HG02763 (cell line): Measurements from ENCODE around the gene LRRC41.
A peak's percentile ranks its signal among the peaks of the same experiment; 100 is the strongest.
"Not testable (repeated sequence)": the region's sequence is repeated elsewhere in the genome, so short reads cannot be mapped to it uniquely, and the experiment has no call there.

Source experiments
- ATAC-seq: cut with Tn5 transposase; IDR thresholded peaks from one replicate; pipeline ENCODE4 v1.9.1; 2021; ENCODE audit warnings: mild to moderate bottlenecking, moderate library complexity; ENCODE audit not compliant: unreplicated experiment

Gene LRRC41

DNA sequence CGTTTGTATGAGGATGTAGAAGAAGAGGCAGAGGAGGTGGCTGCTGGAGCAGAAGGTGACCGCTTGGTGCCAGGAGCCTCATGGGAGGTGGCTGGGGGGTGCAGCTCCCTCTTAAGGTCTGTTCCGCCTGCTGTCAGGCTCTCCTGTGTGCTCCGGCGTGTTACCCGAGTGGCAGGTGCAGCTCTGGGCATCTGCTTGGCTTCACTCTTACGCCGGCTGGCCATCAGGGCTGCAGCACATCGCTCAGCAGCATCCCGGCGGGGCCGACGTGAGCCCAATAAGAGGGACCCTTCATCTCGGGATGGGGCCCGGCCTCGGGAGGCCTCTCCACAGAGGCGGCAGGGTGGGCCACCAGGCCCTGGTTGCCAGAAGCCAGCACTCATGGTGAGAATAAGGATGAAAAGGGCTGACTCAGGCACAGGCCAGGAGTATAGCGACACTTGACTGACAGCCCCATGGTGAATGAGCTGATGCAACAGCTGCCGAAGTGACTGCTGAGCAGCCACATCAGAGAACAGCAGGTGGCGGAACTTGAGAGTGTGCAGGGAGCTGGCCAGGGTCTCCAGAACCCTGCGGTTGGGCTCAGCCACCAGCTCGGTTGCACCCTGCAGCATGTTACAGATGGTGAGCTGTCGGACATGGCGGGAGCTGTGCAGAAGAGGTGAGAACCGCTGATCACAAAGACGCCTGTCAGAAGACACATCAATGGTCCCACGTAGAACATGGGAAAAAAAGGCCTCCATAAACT, 17.5 kb downstream of the LRRC41 start:
- ATAC-seq = no peak

DNA sequence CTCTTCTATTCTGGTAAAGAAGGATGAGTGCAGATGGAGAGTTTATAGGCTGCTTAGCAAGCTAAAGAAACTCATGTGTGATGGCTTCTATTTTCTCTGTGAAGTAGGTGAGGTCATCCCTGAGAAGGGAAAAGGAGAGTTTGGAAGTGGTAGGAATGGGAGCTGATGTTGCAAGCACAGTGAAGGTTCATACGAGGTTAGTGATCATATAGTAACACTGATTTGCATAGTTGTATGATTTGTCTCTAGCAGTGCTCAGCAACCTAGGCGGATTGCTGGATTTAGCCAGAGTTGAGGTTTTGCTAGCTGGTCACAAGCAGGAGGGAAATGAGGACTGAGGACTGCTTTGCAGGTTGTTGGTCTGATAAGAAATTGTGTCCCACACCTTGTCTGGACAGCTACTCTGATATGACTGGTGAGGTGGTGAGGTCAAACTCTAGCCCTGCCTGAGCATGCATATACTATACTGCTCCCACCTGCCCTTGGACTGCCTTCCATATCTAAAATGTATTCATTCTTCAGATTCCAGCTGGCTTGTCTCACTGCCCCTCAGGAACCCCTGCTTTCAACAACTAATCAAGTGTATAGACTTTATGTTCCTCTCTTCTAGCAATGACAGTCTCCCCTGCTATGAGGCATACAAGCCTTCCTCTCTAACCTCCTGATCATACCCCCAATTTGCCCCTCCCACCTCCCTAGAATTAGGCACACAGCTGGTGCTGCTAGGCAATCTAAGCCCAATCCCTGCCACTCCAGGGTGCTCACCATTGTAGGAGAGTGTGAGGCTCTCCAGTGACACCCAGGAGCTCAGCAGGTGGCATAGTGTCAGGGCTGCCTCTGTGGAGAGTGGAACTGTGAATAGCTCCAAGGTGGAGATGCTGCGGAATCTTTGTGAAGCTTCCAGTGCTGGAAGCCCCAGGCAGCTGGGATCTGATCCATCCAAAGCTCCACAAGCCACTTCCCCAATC, 18.5 kb downstream of the LRRC41 start:
- ATAC-seq = no peak

DNA sequence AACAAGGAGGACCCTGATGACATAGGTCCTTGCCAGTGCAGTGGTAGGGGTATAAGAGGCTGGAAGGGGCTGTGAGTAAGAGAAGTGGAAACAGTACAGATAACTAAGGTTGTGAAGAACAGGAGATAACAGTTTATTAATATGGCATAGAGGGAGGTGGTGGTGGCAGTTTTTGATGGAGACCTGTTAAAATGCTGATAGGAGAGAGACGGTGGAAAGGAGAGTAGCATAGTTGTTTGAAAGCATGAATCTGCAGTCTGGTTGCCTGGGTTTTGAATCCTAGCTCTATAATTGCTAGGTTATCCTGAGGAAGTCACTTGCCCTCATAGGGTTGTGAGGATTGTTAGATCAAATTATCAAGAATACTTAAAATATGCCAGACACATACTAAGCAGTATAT, 19.4 kb downstream of the LRRC41 start:
- no peak for ATAC-seq

DNA sequence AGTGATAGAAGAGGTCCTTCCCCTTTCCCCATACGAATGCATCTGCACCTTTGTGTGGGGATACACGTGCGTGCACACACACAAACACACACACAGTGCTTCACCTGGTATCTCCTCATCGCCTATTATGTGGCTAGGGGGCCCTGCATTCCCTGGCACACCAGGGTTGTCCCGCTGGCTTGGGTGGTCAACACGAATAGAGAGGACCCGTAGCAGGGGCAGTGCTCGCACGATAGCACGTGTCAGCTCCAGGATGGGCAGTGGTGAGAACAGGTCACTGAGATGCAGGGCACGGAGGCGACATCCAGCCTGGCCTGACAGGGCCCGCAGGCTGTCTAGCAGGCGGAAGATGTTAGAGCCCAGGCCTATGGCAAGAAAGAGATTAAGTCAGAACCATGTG, 22.4 kb downstream of the LRRC41 start:
- ATAC-seq = no peak

DNA sequence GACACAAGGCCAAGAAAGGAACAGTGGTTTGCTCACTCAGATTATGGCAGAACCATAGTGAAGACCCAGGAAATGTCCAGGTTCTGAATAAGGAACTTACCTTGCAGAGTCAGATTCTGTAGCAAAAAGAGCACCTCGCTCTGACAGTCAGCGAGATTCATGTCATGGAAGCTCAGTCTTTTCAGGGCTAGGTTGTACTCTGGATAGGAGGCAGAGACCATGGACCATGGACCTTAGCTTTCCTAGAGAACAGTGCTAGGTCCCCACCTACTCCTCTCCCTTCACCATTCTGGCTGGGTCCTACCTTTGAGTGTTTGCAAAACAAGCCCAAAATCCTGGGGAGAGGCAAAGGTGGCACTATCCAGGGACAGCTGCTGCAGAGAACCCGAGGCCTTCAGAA, 23.3 kb downstream of the LRRC41 start:
- no peak for ATAC-seq

DNA sequence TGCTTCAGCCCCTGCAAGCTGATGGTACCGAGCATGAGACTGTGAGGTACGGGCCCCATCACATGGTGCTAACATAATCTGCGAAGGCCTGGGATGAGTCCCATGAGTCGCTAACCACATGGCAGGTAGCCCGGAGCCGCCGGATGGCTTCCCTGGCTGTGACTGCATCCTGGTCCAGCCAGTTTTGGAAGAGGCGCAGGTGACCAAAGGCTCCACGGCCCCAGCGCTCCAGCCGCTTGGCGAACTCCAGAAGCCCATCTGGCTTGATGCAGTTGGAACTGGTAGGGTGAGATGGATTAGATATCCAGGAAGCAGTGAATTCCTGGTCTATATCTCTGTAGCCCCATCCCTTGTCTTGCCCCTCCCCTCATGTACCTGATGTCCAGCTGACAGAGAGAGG, 24.6 kb downstream of the LRRC41 start:
- no peak for ATAC-seq

DNA sequence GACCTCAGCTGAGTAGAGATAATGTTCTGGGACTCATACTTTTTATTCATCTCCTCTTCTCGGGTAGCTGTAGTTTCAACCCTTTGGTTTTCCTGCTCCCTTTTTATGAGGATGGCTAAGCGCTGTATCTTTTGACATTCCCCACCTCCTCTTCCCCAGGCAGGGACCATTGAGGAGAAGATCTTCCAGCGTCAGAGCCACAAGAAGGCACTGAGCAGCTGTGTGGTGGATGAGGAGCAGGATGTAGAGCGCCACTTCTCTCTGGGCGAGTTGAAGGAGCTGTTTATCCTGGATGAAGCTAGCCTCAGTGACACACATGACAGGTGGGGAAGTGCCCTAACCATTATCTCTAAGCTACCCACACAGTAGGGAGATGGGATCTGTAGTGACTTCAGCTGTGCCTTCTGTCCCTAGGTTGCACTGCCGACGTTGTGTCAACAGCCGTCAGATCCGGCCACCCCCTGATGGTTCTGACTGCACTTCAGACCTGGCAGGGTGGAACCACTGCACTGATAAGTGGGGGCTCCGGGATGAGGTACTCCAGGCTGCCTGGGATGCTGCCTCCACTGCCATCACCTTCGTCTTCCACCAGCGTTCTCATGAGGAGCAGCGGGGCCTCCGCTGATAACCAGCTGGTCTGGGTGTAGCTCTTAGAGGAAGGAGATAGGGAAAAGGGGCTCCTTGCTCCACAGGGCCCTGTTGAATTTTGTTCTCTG, 25.6 kb downstream of the LRRC41 start:
- no peak for ATAC-seq

DNA sequence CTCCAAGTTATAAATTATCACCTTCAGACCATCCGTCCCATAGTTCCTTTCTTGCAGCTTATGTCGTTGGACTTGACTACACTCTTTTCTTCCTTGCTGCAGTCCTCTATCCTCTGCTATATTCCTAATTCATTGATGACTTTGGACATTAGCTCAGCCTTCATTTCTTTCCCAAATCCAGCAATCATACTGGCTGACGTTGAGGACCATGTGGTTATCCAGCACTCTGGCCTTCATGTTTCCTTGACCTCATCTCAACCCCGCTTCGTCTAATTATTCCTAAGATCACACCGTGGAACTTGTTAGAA, 28.4 kb downstream of the LRRC41 start:
- no peak for ATAC-seq

DNA sequence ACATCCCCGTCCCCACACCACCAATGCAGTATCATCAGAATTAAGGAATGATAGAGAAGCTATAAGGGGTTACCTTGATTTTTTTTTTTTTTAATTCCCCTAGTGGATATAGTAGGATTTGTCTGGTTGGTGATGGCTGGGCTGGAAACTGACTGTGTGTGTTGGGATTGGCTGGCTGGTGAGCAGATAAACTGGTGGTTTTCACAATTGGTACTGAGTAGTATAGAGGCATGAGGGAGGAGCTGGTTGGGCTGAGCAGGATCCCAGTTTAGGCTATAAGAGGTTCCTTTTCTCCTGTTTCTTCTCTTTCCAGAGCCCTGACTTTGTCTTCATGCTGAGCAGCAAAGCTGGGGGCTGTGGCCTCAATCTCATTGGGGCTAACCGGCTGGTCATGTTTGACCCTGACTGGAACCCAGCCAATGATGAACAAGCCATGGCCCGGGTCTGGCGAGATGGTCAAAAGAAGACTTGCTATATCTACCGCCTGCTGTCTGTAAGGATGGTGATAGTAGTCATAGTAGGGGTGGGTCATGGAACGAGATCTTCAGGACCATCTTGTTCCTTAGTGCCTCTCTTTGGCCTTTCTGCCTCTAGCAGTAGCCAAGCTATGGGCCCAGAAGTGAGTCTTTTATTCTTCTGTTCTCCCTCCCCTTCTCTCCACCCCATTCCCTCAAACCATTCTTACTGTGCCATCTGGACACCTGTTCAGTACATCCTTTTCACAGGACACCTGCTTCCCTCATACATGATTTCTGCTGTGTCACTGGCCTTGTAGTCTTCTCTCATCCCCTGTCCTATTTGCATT, 29.0 kb downstream of the LRRC41 start:
- no peak for ATAC-seq

DNA sequence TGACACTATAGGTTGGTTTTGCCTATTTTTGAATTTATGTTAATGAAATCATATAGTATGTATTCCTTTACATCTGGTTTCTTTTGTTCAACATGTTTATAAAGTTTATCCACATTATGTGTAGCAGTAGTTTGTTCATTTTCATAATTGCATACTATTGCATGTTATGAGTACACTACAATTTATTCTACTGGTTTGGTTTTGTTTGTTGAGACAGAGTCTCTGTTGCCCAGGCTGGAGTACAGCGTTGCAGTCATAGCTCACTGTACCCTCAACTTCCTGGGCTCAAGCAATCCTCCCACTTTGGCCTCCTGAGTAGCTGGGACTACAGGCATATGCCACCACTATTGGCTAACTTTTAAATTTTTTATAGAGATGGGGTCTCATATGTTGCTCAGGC, 34.8 kb downstream of the LRRC41 start:
- ATAC-seq = no peak

DNA sequence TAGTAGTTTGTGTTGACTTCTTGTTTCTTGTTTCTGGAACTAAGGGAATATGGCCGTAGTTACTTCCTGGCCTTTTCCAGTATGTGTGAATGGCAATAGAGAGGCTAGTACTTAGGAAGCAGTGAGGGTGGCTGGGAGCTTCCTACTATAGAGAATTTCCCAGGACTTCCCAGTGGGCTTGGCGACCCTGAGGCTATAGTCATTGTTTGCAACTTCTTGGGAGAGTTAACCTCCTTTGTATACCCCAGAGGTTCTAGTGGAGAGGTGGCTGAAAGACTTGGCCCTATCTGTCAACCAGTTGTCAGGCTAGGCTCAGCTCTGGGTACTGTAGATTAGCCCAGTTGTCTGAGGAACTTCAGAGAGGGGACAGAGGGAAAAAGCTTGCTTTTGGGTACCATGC, 40.3 kb downstream of the LRRC41 start:
- ATAC-seq = no peak

DNA sequence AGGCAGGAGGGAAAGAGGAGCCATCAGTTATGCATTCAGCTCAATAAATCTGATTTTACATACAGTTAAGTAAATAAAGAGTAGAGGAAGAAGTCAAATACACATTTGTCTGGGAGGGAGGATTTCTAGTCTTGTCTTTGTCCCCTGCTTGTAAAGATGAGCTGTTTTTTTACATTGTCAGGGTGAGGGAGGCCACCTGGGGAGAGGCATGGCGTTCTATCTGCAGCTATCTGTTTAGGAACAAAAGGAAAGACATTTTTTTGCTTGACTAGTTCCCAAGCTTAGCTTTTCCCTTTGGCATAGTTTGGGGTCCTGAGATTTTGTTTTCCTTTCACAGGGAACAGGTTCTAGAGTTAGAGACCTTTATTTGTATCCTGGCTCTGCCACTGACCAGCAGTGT, 40.9 kb downstream of the LRRC41 start:
- ATAC-seq = no peak

DNA sequence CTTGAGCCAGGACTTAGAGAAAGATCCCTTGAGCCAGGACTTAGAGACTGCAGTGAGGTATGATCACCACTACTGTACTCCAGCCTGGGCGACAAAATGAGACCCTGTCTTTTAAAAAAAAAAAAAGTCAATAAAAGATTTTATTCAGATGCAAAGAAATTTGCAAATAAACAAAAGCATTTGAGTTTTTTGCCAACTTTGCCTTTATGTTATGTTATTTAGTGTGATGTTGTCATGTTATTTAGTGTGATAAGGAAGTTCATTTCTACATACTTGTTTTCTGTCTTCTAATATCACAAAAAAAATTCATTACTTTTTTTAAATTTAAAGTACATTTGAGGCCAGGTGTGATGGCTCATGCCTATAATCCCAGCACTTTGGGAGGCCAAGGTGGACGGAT, 46.9 kb downstream of the LRRC41 start:
- no peak for ATAC-seq

DNA sequence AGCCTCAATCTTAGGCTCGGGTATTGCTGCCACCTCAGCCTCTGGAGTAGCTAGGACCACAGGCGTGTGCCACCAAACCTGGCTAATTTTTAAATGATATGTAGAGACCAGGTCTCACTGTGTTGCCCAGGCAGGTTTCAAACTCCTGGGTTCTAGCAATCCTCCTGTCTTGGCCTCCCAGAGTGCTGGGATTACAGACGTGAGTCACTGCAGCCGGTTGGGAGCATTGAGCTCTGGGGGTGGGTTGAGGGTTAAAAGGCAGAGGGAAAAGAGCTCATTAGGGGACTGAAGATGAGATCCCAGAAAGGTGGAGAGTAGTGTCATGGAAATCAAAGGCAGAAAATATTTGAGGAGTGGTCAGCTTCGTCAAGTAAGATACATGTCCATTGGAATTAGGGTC, 48.7 kb downstream of the LRRC41 start:
- no peak for ATAC-seq

DNA sequence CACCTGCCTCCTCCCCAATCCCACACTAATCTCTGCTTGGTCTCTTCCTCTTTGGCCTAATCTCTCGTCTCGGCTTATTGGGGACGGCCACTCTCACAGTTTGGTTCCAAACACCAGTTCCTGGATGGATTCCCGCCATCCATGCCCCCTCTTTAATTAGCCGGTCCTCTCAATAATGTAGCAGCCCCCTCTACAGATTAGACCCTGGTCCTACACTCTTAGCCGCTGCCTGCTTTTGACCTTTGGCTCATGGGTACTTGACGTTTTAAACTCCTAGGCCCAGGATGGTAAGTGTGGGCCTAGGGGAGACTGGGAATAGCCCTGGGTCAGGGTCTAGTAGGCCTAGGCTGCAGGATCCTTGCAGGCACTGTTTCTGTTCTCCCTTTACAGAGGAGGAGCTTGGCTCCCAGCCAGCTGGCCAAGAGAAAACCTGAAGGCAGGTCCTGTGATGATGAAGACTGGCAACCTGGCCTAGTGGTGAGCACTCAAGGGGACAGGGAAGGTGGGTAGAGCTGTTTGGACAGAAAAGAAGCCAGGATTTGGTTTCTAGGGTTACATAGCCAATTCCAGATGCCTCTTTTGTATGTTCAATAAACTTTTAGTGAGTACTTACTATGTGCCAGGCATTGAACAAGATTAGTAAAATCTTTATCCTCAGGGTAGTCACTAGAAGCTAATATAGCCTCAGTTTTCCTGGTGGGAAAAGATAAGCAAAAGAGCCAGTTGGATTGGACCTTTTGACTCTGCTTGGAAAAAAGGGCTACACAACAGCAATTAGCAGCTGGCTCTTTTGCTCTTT, 55.1 kb downstream of the LRRC41 start:
- ATAC-seq = peak; percentile 3

DNA sequence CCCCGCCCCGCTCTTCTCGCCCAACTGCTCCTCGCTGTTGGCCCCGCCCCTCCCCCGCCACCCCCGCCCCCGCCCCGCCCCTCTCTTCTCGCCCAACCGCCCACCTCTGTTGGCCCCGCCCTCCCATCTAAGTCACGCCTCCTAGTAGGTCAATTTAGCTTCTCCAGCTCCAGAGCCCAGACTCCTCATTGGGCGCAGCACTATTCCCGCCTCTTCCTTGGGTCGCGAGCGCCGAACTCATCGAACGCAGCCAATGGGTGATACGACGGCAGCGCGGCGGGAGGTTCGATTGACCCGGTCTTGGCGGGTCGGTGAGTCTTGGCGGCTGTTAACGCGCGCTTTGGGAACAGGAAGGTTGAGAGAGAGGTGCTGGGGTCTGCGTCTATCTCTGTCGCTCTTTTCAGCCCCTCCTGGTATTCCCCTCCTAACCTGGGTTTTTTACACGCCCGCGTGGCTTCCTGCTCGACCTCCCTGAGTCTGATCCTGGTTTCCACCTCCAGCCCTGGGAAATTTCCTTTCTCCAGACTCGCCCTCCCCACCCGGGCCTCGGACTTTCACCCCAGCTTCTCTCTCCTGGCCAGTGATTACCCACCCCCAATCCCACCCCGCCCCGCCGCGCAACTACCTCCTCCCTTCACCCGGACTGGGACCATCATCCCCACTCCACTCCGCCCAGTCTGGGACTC, 55.8 kb downstream of the LRRC41 start, which contains the start of gene RAD54L:
Gene RAD54L, plus strand, starts transcription at position 328 of the 686 bp plus-strand sequence. CDS start 643 bp downstream, outside the sequence.
- peak; percentile 90 for ATAC-seq

DNA sequence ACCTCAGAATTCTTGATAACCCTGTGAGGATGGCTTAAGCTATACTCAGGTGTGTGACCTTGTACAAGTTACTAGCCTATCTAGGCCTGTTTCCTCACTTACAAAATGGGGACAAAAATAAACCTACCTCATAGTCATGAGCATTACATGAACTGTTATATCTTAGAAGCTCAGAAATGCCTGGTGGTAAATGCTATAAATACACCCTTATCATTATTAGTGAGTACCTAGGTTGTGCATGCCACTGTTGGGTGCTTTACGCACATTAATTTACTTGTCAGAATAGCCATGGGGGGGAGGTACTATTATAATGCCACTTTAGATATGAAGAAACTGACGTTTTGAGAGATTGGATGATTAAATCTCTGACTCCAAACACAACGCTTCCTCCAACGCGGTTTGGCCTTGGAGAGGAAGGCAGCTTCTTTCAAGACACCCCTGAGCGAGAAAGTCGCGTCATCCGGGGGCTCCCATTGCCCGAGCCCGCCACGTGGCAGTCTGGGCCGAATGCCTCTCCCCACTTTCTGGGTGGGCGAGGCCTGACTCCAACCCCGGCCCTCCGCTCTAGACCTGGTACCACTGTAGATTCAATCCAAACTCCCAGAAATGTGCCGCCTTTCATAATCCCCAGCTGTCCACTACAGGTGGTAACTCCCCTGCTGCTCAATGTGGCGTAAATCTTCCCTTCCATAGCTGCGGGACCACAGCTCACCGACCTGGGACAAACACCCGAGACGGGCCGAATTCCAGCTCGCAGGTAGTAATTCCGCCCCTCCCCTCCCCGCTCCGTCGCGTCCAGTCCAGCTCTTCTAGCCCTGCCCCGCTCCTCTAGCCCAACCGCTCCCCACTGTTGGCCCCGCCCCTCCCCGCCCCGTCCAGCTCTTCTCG, 56.6 kb downstream of the LRRC41 start:
- peak; percentile 46 for ATAC-seq

DNA sequence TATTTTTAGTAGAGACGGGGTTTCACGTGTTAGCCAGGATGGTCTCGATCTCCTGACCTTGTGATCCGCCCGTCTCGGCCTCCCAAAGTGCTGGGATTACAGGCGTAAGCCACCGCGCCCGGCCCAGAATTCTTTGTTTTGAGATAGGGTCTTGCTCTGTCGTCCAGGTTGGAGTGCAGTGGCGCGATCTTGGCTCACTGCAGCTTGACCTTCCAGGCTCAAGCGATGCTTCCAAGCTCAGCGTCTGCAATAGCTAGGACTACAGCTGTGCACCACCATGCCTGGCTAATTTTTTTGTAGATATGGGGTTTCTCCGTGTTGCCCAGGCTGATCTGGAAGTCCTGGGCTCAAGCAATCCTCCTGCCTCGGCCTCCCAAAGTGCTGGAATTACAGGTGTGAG, 57.3 kb downstream of the LRRC41 start:
- not testable (repeated sequence) for ATAC-seq
